GM21825 (cell line): Measurements from ENCODE around the gene ZBTB2.
"Not testable (repeated sequence)": the region's sequence is repeated elsewhere in the genome, so short reads cannot be mapped to it uniquely, and the experiment has no call there.

Experiments used
- ATAC-seq: cut with Tn5 transposase; IDR thresholded peaks from one replicate; pipeline ENCODE4 v1.9.1; 2021; ENCODE audit warnings: mild to moderate bottlenecking, moderate library complexity; ENCODE audit not compliant: unreplicated experiment

Gene ZBTB2

DNA sequence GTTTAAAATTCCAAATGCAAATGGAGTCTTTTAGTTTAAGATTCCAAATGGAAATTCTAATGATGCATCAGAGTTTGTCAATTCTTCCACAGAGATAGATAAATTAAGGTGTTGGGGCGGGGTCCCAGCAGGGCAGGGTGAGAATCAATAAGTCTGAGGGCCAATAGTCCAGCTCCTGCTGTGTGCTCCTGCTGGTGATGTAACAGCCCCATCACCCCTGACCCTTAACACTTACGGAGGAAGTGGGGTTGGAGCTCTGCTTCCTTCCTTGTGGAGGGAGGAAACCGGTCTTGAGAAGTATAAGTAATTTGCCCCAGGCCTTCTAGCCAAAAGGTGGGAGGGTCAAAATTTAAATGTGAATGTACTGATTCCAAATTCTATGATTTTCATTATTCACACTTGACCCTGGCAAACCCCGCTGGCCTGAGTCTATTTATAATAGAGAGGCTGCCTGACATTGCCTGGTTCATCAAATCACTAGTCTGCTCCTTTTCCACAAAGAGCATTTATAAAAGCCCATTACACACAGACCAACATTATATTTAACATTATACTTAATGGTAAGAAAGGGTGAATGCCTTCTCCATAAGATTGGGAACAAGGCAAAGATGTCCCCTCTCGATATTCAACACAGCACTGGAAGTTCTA, 17.2 kb downstream of the ZBTB2 start:
- ATAC-seq: no peak

DNA sequence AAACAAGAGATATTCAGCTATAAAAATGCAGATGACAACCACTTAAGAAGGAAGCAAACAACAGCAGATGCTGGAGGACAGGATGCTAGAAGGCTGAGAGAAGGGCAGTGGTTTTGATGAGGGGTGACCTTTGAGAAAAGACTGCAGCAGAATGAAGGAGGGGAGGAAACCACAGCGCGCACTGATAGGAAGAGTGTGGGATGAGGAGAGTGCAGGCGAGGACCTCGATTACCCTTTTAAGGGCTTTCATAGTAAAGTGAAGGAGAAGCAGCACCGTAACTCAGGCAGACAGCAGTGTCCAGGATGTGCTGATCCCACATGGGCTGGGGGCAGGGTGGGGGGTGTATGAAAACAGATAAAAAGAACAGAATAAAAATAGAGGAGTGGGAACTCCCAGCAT, 19.2 kb downstream of the ZBTB2 start:
- ATAC-seq: no peak

DNA sequence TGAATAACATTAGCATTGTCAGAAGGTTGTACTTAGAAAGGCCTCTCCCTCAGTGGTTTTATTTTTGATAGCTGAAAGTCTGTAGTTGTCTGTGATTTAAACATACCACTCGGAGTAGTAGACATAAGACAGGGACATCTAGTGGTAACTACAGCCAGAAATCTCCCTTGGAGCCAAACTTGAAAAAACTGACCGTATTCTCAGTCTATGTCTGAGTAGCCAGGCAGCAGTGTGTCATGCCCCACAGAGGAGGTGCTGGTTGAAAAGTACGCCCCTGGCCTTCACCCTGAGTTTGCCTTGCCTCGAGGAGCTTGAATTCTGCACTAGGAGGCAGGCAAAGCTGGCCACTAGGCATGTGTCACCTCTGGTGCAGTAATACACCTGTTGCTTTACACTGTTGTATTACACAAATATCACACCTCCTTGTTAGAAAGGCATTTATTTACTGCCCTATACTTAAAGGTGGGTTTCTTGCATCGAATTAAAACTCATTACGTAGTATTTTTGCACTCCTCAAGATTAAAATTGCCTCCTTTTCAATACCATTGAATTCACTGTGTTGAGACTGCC, 20.8 kb downstream of the ZBTB2 start:
- ATAC-seq: no peak

DNA sequence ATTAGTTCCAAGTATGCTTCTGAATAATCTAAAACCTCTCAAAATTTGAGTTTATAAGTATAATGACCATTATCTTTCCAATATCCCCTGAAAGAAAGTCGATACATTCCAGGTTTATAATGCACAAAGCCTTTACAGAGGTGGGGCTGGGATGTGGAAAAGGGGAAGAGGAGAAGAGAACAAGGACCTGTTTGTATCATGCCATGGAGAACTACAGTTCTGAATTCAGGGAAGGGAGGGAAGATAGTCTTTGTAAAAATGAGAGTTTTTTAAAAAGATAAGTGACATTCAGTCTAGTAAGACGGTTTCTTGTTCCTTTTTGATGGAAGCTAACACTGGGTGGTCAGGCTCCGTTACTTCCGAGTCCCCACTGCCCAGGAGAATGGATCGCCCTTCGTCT, 26.1 kb downstream of the ZBTB2 start:
- ATAC-seq: no peak

DNA sequence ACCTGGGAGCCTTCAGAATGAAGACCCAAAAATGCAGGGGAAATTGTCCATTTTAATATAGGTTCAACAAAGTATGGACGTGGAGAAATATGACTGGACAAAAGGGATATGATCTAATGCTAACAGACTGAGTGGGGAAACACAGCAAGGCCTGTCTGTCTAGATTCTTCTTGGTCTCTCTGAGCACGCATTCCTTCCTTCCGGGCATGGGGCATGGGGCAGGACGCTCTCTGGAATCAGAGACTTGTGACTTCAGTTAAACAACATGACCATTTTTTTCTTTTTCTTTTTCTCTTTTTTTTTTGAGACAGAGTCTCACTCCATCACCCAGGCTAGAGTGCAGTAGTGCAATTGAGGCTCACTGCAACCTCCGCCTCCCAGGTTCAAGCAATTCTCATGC, 31.9 kb downstream of the ZBTB2 start:
- ATAC-seq: no peak

DNA sequence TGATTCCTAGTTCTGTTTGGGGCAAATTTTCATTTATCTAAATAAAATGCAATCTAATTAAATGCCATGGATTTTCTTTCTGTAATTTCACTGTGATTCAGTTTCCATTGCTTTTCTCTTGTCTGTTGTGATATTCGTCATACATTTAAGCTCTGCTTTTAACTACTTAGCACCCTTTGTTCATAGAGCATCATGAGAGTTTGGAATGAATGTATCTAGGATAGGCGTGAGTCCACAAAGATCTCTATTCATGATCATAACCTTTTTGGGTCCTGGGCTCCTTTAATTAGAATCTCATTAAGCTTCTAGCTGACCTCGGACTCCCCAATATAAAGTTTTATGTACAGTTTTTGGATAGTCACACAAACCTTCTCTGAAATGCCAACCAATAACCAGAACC, 32.9 kb downstream of the ZBTB2 start:
- no peak for ATAC-seq

- ATAC-seq: no peak
These were observed 33.5 kb downstream of the ZBTB2 start for GRCh38 chr6:151357758-151358436.

GRCh38 chr6:151356983-151357382, 34.4 kb downstream of the ZBTB2 start:
- ATAC-seq: not testable (repeated sequence)

GRCh38 chr6:151353795-151354194, 37.6 kb downstream of the ZBTB2 start:
- no peak for ATAC-seq

GRCh38 chr6:151352410-151353396, 38.7 kb downstream of the ZBTB2 start:
- no peak for ATAC-seq

DNA sequence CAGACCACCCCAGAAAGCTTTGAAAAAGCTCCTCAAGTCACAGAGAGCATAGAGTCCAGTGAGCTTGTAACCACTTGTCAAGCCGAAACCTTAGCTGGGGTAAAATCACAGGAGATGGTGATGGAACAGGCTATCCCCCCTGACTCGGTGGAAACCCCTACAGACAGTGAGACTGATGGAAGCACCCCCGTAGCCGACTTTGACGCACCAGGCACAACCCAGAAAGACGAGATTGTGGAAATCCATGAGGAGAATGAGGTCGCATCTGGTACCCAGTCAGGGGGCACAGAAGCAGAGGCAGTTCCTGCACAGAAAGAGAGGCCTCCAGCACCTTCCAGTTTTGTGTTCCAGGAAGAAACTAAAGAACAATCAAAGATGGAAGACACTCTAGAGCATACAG, 39.6 kb downstream of the ZBTB2 start:
- ATAC-seq: no peak

- ATAC-seq: no peak
These were observed 40.1 kb downstream of the ZBTB2 start for GRCh38 chr6:151351146-151351700.

- no peak for ATAC-seq
These were observed 40.8 kb downstream of the ZBTB2 start for GRCh38 chr6:151350442-151351145.

DNA sequence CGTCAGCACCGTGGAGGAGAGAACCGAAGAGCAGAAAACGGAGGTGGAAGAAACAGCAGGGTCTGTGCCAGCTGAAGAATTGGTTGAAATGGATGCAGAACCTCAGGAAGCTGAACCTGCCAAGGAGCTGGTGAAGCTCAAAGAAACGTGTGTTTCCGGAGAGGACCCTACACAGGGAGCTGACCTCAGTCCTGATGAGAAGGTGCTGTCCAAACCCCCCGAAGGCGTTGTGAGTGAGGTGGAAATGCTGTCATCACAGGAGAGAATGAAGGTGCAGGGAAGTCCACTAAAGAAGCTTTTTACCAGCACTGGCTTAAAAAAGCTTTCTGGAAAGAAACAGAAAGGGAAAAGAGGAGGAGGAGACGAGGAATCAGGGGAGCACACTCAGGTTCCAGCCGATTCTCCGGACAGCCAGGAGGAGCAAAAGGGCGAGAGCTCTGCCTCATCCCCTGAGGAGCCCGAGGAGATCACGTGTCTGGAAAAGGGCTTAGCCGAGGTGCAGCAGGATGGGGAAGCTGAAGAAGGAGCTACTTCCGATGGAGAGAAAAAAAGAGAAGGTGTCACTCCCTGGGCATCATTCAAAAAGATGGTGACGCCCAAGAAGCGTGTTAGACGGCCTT, 41.6 kb downstream of the ZBTB2 start:
- no peak for ATAC-seq

GRCh38 chr6:151342750-151343149, 48.6 kb downstream of the ZBTB2 start:
- ATAC-seq: not testable (repeated sequence)

- no peak for ATAC-seq
These were observed 49.7 kb downstream of the ZBTB2 start for GRCh38 chr6:151341476-151342195.

DNA sequence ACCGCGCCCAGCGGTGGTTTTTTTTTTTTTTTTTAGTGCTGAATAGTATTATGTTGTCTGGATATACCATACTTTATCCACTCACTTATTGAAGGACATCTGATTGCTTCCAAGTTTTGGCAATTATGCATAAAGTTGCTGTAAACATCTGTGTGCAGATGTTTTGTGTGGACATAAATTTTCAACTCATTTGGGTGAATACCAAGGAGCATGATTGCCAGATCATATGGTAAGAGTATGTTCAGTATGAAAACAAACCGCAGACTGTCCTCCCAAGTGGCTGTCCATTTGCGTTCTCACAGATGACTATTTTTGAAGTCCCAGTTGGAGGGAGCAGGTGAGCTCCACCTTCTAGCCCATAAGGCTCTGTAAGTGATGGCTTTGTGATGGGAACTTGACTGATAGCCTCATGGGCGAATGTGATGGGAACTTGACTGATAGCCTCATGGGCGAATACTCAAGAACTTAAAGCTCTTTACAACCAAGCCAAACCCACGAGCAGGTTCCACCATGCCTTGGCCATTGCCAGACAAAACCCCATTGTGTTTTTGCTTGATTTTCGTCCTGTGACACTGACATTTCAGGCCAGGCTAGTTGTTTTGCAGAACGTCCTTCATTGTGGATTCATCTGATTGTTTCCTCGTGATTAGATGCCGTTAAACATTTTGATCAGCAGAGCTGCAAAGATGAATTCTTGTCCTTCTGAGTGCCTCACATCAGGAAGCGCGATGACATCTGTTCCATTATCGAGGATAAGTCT, 51.0 kb downstream of the ZBTB2 start:
- no peak for ATAC-seq

DNA sequence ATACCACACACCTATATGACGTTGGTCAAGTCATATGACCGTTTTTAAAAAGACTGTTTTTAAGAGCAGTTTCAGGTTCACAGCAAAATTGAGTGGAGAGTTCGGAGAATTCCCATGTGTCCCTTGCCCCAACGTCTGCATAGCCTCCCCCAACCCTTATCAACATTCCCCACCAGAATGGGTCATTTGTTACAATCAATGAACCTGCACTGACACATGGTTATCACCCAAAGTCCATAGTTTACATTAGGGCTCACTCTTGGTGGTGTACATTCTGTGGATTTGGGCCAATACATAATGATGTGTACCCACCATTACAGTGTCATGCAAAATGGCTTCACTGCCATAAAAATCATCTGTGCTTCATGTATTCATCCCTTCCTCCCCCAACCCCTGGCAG, 52.0 kb downstream of the ZBTB2 start:
- no peak for ATAC-seq
